ENCODE results near the gene HOXD8.
A peak's percentile ranks its signal among the peaks of the same experiment; 100 is the strongest.

HOXD8 gene

GRCh38 chr2:176128982-176129796 lies at the start of gene HOXD8:
TSS of gene HOXD8 (plus strand) at chr2:176129705. CDS start at chr2:176130367, 662 bp downstream.
- in situ Hi-C loops (cut with MboI; ENCODE audit: low sequenced_read_pairs): loop anchor here (5.0 to 10.0 kb wide), 4 partner anchors 426 to 1026 kb away; no protein-coding TSS in a partner anchor
- H3K9me3 ChIP-seq: no peaks in the 10 kb centered on the region
- DNase-seq (ENCODE audit: low spot score in 2 of 2): peak in 1 of 2 experiments; percentile 83
- H3K4me1 ChIP-seq: peaks cover 11% of the 10 kb centered on the region; the same call in 1 of the 2 replicates
- peak within 1 kb of the TSS; percentile 42 for H3K4me3 ChIP-seq
- no peaks in the 10 kb centered on the region for H3K36me3 ChIP-seq (replicated peaks)
- H3K27me3 ChIP-seq (ENCODE audit: low read depth): no peaks in the 10 kb centered on the region

DNA sequence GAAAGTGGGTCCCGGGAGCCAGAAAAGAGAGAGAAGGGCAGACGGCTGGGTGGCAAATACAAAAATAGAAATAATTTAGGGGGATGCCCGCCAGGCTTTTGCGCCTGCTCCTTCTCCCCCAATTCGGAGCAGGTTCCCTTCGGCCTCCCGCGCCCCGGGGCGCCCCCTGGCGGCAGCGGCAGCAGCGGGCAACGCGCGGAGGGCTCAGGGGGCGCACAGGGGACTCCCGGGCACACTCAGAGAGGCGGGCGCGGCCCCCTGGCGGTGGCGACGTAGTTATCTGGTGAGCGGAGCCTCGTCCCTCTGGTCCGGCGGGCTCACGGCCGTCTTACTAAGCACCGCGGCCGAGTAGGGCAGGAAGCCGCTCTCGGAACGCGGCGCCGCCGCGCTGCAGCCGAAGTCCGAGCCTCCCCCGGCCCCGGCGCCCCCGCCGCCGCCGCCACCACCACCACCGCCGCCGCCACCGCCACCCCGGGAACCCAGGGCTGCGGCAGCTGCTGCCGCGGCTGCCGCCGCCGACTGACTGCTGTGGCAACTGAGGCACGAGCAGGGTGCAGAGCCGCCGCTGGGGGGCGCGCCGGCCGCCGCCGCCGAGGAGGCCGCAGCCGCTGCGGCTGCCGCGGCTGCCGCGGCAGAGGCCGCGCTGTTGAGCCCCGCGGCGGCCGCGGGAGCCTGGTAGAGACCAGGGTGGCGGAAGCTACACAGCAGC lies 49.5 kb upstream of the HOXD8 start:
- Histone ChIP-seq H3K9me3 (peaks cover 19% of the 10 kb centered on the region), H3K27me3 (ENCODE audit: low read depth) (peaks cover 91% of the 10 kb centered on the region), H3K4me3 (peak overlapping the region; percentile 19), H3K36me3 (replicated peaks) (no peaks in the 10 kb centered on the region), H3K4me1 (peaks cover 3% of the 10 kb centered on the region; the same call in 1 of the 2 replicates)
- in situ Hi-C loops (cut with MboI; ENCODE audit: low sequenced_read_pairs): loop anchor here (25.0 kb wide), 2 partner anchors 1043 to 1368 kb away; no protein-coding TSS in a partner anchor
- DNase-seq (ENCODE audit: low spot score in 2 of 2): peak; percentile 80 to 89

GRCh38 chr2:176080540-176081375 lies 48.7 kb upstream of the HOXD8 start:
- in situ Hi-C loops (cut with MboI; ENCODE audit: low sequenced_read_pairs): loop anchor here (25.0 kb wide), 2 partner anchors 1043 to 1368 kb away; no protein-coding TSS in a partner anchor
- Histone ChIP-seq H3K4me3 (peak overlapping the region; percentile 11; the same call in 1 of the 2 replicates), H3K4me1 (peaks cover 3% of the 10 kb centered on the region; the same call in 1 of the 2 replicates), H3K36me3 (replicated peaks) (no peaks in the 10 kb centered on the region), H3K27me3 (ENCODE audit: low read depth) (peaks cover 91% of the 10 kb centered on the region), H3K9me3 (peaks cover 19% of the 10 kb centered on the region)
- peak in 1 of 2 experiments; percentile 48 for DNase-seq (ENCODE audit: low spot score in 2 of 2)

DNA sequence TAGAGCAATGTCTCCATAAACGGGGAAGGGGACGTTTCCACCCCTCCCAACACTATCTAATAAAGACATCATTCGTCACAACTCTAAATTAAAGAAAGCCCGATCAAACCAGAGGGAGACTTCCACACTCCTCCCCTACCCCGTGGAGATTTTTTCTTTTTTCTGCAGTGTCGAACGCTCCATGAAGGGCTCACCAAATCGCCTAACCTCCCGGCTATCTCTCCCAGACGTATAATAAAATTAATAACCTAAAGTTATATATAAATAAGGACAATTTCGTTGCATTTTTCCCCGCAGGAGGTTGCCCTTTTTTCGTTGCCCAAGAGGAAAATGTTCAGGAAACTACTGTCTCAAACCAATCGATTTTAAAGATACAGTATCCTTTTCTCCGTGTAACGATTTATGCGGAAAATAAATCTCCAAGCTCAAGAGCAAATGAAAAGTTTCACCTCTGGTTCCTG lies 48.1 kb upstream of the HOXD8 start:
- H3K36me3 ChIP-seq (replicated peaks): no peaks in the 10 kb centered on the region
- peaks cover 3% of the 10 kb centered on the region; the same call in 1 of the 2 replicates for H3K4me1 ChIP-seq
- DNase-seq (ENCODE audit: low spot score in 2 of 2): no peak
- peaks cover 19% of the 10 kb centered on the region for H3K9me3 ChIP-seq
- H3K4me3 ChIP-seq: no peak overlapping the region
- H3K27me3 ChIP-seq (ENCODE audit: low read depth): peaks cover 91% of the 10 kb centered on the region
- in situ Hi-C loops (cut with MboI; ENCODE audit: low sequenced_read_pairs): loop anchor here (25.0 kb wide), 2 partner anchors 1044 to 1369 kb away; no protein-coding TSS in a partner anchor

DNA sequence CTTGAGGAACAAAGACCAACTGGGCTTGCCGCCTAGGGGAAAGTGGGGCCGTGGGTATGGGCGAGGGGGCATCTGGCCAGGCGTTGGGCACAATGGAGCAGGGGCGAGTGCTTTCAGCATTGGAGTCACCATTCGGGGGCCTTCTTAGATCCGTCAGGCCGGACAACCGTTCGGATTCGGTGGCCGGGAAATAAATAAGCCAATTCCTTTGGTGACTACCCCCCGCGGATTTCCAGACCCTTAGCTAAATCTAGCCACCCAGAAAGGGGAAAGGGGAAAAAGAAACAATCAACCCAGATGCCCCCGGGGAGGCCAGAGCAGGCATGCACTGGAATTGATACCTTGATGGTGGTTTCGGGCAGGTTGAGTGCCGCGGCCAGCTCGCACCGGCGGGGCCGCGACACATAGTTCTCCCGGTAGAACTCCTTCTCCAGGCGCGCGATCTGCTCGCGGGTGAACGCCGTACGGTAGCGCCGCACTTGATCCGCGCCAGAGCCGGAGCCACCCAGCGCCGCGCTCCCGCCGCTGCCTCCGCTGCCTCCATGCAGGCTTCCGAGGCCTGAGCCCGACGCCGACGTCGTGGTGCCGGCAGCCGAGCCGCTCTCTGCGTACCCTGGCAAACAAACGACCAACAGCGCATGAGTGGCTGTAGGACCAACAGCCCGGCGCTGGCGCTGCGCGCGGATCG lies 47.5 kb upstream of the HOXD8 start:
- in situ Hi-C loops (cut with MboI; ENCODE audit: low sequenced_read_pairs): loop anchor here (25.0 kb wide), 2 partner anchors 1045 to 1370 kb away; no protein-coding TSS in a partner anchor
- no peak overlapping the region for H3K4me3 ChIP-seq
- peaks cover 91% of the 10 kb centered on the region for H3K27me3 ChIP-seq (ENCODE audit: low read depth)

GRCh38 chr2:176082525-176082823 lies 47.0 kb upstream of the HOXD8 start:
- Histone ChIP-seq H3K4me1 (peaks cover 3% of the 10 kb centered on the region; the same call in 1 of the 2 replicates), H3K4me3 (no peak overlapping the region), H3K9me3 (peaks cover 19% of the 10 kb centered on the region), H3K36me3 (replicated peaks) (no peaks in the 10 kb centered on the region), H3K27me3 (ENCODE audit: low read depth) (peaks cover 86% of the 10 kb centered on the region)
- in situ Hi-C loops (cut with MboI; ENCODE audit: low sequenced_read_pairs): loop anchor here (25.0 kb wide), 2 partner anchors 1045 to 1370 kb away; no protein-coding TSS in a partner anchor
- DNase-seq (ENCODE audit: low spot score in 2 of 2): no peak

More for the DNA sequence above, 47.5 kb upstream of the HOXD8 start:
- H3K4me1 ChIP-seq: peaks cover 3% of the 10 kb centered on the region; the same call in 1 of the 2 replicates
- H3K36me3 ChIP-seq (replicated peaks): no peaks in the 10 kb centered on the region
- no peak for DNase-seq (ENCODE audit: low spot score in 2 of 2)
- H3K9me3 ChIP-seq: peaks cover 19% of the 10 kb centered on the region

GRCh38 chr2:176082824-176083751 lies 46.4 kb upstream of the HOXD8 start:
- no peak for DNase-seq (ENCODE audit: low spot score in 2 of 2)
- no peak overlapping the region for H3K4me3 ChIP-seq
- H3K36me3 ChIP-seq (replicated peaks): no peaks in the 10 kb centered on the region
- H3K27me3 ChIP-seq (ENCODE audit: low read depth): peaks cover 80% of the 10 kb centered on the region
- in situ Hi-C loops (cut with MboI; ENCODE audit: low sequenced_read_pairs): loop anchor here (25.0 kb wide), 2 partner anchors 1046 to 1371 kb away; no protein-coding TSS in a partner anchor
- peaks cover 19% of the 10 kb centered on the region for H3K9me3 ChIP-seq
- peaks cover 5% of the 10 kb centered on the region; the same call in 1 of the 2 replicates for H3K4me1 ChIP-seq

DNA sequence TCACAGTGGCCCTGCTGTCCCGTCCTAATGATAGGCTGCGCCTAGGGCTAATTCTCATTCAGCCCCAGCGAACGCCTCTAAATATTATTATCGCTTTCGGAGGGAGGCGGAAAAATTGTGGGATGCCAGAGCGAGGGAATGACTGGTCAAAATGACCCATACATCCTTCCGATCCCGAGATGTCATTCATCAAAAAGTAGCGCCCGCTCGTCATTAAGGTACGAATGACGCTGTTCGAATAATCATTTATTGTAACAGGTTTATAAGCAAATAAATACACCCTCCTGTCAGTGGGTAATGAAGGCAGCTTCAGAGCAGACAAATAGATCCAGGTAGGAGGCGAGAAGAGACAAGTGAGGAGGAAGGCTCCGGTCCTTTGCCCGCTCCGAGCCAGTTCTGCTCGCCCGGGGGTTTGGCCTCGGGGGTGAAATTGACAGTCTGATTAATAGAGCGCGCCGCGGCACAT lies 45.7 kb upstream of the HOXD8 start, which contains the start of gene EVX2:
Gene EVX2 (minus strand): TSS at position 167 of the 466 bp plus-strand sequence. CDS start 186 bp downstream, outside the sequence.
- in situ Hi-C loops (cut with MboI; ENCODE audit: low sequenced_read_pairs): loop anchor here (25.0 kb wide), 2 partner anchors 1047 to 1372 kb away; no protein-coding TSS in a partner anchor
- peaks cover 19% of the 10 kb centered on the region for H3K9me3 ChIP-seq
- H3K36me3 ChIP-seq (replicated peaks): no peaks in the 10 kb centered on the region
- no peak for DNase-seq (ENCODE audit: low spot score in 2 of 2)
- no peak within 1 kb of the TSS for H3K4me3 ChIP-seq
- H3K27me3 ChIP-seq (ENCODE audit: low read depth): peaks cover 72% of the 10 kb centered on the region
- peaks cover 12% of the 10 kb centered on the region for H3K4me1 ChIP-seq

- peaks cover 12% of the 10 kb centered on the region for H3K4me1 ChIP-seq
- peak in 1 of 2 experiments; percentile 3 for DNase-seq (ENCODE audit: low spot score in 2 of 2)
- H3K27me3 ChIP-seq (ENCODE audit: low read depth): peaks cover 64% of the 10 kb centered on the region
- no peaks in the 10 kb centered on the region for H3K36me3 ChIP-seq (replicated peaks)
- in situ Hi-C loops (cut with MboI; ENCODE audit: low sequenced_read_pairs): loop anchor here (25.0 kb wide), 2 partner anchors 1047 to 1372 kb away; no protein-coding TSS in a partner anchor
- H3K4me3 ChIP-seq: no peak overlapping the region
- peaks cover 19% of the 10 kb centered on the region for H3K9me3 ChIP-seq
Measured at GRCh38 chr2:176084611-176085119, 44.8 kb upstream of the HOXD8 start.

DNA sequence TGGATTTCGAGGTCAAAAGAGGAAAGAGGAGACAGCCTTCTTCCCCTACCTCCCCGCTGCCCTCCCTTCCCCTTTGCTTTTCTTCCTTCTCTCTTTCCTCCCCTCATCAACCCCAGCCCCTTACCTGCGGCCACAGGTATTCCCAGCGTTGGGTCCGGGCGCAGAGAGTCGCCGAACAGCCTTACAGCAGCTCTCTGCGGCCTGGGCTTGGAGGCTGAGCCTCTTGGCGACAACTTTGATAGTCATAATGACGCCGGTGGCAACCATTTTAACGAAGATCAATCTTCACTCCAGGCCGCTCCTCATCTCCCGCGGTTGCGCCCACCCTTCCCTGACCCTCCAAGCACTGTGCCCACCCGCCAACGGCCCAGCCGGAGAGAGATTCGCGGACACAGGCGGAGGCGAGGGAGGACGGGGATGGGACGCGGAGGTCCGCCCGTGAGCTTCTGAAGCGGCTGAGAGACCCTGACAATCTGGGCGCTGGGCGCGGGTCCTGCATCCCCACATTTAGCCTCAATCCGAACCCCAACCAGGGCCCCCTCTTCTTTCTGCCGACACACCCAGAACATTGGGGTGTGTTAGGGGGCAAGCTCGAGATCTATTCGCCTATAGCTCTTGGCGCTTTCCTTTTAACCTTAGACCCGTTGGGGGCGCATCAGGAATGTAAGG lies 44.3 kb upstream of the HOXD8 start:
- Histone ChIP-seq H3K4me3 (no peak overlapping the region), H3K27me3 (ENCODE audit: low read depth) (peaks cover 62% of the 10 kb centered on the region), H3K4me1 (peaks cover 12% of the 10 kb centered on the region), H3K9me3 (peaks cover 19% of the 10 kb centered on the region), H3K36me3 (replicated peaks) (no peaks in the 10 kb centered on the region)
- DNase-seq (ENCODE audit: low spot score in 2 of 2): no peak
- in situ Hi-C loops (cut with MboI; ENCODE audit: low sequenced_read_pairs): loop anchor here (25.0 kb wide), 2 partner anchors 1048 to 1373 kb away; no protein-coding TSS in a partner anchor
